ENCODE results near the gene LIPM.

The LIPM gene, protein sequence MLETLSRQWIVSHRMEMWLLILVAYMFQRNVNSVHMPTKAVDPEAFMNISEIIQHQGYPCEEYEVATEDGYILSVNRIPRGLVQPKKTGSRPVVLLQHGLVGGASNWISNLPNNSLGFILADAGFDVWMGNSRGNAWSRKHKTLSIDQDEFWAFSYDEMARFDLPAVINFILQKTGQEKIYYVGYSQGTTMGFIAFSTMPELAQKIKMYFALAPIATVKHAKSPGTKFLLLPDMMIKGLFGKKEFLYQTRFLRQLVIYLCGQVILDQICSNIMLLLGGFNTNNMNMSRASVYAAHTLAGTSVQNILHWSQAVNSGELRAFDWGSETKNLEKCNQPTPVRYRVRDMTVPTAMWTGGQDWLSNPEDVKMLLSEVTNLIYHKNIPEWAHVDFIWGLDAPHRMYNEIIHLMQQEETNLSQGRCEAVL

DNA sequence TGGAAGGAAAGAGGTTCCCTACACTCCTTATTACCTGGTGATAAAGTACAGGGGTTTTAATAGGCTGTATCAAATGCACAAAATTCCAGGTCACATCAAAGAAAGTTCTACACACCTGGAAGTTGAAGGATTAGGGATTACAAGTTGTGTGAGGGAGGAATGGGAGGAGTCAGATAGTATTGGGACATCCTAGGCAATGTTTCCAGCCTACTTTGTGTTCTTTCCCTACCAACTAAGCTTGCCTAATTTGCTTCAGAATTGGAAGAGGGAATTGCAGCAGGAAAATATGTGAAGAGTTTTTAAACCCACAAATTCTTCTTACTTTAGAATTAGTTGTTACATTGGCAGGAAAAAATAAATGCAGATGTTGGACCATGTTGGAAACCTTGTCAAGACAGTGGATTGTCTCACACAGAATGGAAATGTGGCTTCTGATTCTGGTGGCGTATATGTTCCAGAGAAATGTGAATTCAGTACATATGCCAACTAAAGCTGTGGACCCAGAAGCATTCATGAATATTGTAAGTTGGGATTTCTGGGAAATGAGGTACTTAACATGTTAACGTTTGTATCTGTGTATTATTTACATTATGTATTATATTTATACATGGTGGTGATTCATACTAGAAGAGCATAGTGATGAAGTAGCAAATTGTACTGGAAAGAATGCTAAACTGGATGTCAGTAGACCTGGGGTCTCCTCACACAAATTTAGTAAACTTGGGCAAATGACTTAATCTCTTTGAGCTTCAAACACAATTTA lies at the start of gene LIPM:
Gene LIPM, plus strand, starts transcription at position 208 of the 763 bp plus-strand sequence. Its CDS starts 167 bp downstream, at position 375.
- DNase-seq (ENCODE audit: low read depth in 3 of 3): no peak

DNA sequence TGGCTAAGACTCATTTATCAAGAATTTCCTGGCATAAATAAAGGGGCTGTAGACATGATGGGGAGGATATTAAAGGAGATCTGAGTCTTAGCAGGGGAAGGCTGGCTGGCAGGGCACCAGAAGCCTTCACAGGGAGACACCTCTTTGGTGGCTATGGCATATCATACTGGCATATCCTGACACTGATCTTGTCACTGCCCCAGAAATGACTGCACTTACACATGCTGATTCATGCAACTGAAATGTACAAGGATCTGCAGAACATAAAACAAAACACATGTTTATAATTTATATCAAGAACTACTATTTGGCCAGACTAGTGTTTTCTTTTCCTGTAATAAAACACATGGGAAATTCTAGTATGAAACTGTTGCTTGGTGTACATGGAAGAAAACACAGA lies 48.2 kb upstream of the LIPM start:
- no peak for DNase-seq (ENCODE audit: low read depth in 3 of 3)

DNA sequence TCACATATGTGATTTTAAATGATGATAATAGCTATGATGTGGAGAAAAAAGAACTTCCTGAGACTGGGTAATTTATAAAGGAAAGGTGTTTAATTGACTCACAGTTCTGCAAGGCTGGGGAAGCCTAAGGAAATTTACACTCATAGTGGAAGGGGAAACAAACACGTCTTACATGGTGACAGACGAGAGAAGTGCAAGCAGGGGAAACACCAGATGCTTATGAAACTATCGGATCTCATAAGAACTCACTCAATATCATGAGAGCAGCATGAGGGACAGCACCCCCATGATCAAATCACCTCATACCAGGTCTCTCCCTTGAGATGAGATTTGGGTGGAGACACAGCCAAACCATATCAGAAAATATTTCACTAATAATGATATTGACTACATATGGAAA lies 46.8 kb upstream of the LIPM start:
- peak; percentile 1 to 14 (median 12) for DNase-seq (ENCODE audit: low read depth in 3 of 3)

DNA sequence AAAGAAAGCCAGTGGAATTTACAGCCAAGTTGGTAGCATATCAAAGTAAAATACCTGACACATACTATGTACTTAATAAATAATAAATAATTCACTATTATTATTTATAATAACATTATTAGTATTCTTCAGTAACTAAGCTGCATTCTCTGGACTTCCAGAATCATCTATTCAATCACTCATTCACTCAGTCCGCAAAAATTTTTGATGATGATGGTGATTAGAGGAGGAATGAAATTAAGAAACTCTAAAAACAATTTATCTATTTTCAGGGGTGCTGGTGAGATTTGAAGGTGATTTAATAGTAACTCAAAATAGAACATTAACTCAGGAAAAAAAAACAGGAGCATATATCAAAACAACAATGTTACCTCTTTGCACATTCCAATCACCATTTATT lies 45.9 kb upstream of the LIPM start:
- DNase-seq (ENCODE audit: low read depth in 3 of 3): no peak

DNA sequence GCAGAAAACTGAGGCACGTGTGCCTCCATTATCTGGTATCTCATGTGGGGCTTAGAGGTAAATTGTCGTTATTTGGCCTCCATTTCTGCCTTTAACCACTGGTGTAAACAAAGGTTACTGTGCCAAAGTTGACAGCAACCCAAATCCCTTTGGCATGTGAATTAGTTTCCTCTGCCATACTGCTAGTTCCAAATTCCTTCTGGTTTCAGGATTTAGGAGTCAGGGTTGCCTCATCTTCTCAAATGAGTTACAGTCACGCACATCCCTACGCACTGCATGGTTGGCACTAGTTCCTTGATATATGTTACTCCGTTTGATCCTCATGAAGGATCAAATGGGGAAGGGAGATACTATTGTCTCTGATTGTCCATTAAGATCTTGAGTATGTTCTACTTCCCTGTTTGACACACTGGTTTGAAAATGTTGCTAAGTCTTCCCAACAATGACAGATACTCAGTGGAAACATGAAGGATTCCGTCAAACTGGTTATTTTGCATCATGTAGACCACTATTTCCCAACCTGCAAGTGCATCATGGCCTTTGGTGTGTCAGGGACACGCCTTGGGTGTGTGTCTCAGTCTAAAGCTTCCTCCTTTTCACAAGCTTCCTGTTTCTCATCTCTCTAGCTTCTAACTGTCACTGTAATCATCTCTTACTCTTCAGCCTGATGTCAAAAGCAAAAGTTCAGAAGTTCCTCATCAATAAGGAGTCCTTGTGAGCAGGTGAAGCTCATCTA lies 43.0 kb upstream of the LIPM start, which contains the start of gene LIPN:
Gene LIPN, plus strand, starts transcription at position 655 of the 736 bp plus-strand sequence. CDS start 1,386 bp downstream, outside the sequence.
- DNase-seq (ENCODE audit: low read depth in 3 of 3): no peak

DNA sequence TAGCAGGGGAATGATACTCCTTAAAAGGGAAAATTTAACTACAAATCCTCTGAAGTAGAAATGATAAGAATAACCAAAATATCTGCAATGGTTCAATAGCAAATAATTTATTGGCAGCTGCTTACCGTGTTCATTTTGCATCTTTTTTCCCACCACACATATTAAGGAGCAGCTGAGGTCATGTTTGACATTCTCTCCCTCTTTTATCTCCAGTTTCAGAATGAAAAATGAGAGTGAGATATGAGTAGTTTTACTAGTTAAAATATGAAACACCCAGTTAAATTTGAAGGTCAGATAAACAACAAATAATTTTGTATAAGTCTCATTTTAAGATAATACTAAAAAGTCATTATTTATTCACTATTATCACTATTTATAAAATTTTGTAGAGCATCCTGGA lies 39.6 kb upstream of the LIPM start:
- DNase-seq (ENCODE audit: low read depth in 3 of 3): no peak

DNA sequence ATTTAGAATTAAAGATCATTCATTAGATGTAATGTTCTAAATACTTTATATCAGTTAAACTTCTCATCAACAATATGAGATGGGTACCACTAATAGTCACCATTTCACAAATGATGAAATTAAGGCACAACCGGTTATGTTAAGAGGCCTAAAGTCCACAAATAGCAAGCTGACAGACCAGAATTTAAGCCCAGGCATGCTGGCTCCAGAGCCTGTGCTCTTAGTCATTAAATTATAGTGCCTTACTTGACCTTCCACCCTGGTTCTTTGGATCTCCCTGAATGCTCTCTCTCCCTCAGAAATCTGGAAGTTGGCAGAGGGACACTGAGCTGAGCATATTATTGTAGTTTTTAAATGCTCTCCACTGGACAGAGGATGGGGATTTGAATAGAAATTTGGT lies 39.1 kb upstream of the LIPM start:
- no peak for DNase-seq (ENCODE audit: low read depth in 3 of 3)

DNA sequence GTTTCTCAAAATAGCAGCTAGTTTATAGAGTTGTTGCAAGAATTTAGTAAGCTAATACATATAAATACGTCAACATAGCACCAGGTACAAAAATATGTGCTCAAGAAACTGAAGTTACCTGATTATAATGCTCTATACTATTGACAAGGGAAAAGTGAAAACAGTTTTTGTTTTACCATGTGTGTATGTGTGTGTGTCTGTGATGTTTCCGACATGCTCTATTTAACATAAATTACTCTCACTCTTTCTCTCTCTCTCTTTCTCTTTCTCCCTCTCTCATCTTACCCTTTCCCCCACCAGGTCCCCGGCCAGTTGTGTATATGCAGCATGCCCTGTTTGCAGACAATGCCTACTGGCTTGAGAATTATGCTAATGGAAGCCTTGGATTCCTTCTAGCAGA lies 38.4 kb upstream of the LIPM start:
- DNase-seq (ENCODE audit: low read depth in 3 of 3): no peak

DNA sequence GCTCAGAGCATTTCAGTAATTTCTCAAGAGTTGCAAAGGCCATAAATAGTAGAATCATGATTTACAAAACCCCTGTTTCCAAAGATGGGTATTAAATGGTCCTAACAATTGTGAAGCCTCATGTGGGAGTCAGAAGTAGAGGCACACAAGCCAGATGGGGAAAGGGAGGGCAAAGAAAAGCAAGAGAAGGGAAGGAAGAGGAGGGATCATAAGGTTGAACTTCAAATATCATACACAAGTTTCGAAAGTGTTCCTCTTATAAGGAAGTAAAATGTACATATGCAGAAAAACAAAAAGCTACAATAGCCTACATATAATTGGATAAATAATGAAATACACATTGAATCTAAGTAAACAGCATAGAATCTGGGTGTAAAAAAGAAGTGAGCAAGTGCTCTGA lies 36.7 kb upstream of the LIPM start:
- DNase-seq (ENCODE audit: low read depth in 3 of 3): no peak

DNA sequence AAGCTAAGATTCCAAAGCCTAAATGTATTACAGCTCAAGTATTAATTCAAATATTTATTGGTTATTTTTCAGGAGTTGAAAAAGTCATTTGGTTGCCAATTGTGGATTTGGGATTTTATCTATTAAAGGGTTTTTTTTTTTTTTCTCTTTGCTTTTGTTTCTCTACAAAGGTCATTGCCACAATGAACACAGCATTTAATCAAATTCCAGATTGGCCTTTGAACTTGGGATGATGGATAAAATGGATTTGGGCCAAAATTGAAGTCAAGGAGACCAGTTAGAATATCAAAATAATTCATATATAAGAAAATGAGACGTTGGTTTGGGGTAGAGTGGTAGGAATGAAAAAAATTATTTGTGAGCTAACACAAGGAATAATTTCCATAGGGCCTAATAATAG lies 33.1 kb upstream of the LIPM start:
- no peak for DNase-seq (ENCODE audit: low read depth in 3 of 3)

DNA sequence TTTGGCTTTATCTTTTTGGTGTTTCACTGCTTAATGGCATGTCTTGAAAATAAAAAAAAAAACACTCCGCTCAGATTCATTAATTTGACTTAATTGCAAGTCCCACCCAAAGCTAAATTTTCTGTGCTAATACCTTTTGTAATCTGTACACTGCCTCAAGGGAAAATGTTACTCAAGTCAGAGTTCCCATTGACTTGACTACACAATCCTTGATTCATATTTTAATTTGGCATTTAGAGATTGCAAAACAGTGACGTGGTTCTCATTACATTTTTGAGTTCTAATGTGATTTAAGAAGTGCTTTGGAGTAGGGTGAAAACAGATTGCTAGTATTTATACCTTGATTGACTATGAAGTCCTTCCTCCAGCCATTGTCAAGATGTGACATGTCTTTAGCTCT lies 21.3 kb upstream of the LIPM start:
- no peak for DNase-seq (ENCODE audit: low read depth in 3 of 3)

DNA sequence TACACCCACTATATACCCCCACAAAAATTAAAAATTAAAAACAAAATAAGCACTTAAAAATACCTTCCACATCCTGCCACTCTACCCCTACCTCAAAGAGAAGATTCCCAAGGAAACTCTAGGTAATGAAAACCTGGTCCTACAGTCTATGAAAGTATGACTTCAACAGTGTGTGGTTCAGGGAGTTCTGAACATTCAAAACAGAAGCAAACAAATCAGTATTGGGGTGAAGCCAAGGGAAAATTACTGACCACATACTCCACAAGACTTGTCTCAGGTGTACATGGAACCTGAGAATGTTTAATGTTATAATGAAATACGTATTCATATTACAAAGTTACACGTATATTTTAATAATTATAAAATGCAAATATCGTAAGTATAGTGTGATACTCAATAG lies 20.3 kb upstream of the LIPM start:
- DNase-seq (ENCODE audit: low read depth in 3 of 3): no peak

DNA sequence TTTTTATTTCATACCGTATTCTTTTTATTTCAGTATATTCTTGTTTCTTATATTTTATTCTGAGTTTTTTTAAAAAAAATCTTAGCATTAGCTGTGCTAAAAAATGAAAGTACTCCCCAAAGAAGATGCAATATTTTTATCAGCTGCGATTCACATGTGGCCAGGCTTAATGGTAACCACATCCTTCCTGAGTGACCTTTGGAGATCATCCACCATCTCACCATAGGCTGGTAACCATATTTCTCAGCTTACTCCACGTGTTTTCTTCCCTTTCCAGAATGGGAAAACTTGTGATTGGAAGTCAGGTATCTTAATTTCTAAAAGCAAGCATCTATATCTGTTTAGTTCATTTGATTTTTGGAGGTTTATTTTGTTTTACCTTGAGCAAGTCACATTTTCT lies 18.8 kb upstream of the LIPM start:
- no peak for DNase-seq (ENCODE audit: low read depth in 3 of 3)

DNA sequence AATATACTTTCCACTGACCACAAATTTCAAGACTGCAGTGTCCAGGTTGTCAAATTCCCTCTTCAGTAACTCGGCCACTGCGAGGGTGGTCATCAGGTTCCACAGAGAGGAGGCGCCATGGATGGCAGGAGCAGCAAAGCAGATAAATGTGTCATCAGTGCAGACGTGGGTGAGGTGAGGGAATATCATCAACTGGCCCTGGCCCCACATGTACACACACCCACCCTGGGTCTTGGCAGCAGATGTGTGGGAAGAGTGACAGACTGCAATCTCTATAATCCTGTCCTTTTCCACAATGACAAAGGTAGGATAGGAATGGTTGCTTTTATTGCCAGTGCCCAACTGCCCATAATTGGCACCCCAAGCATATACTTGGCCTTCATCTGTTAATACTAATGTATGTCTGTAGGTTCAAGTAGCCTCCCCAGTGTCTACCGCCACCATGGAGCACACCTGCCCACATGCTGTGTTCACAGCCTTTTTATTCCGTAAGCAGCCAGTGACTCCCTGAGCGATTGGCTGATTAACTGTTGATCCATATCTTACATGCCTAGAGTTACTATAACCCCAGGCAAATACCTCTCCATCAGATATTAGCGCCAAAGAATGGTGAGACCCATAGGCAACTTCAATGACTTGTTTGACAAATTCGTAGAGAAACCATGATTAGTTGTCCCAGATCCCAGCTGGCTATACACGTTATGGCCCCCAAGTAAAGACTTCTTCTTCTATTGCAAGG lies 16.3 kb upstream of the LIPM start:
- DNase-seq (ENCODE audit: low read depth in 3 of 3): no peak

DNA sequence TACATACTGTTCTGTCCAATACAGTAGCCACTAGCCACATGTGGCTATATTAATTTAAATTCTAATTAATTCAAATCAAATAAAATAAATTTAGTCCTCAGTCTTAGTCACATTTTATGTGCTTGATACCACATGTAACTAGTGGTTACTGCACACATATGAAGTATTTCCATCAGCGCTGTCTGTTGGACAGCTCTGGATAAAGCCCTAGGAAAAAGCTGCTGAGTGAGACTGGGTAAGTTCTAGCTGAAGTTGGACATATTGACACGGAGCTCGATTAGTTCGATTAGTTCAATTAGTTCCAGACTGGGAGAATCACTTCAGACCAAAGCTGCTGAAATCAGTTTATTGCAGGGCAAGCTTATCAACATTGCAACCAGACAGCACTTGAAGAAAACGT lies 15.1 kb upstream of the LIPM start:
- DNase-seq (ENCODE audit: low read depth in 3 of 3): no peak

DNA sequence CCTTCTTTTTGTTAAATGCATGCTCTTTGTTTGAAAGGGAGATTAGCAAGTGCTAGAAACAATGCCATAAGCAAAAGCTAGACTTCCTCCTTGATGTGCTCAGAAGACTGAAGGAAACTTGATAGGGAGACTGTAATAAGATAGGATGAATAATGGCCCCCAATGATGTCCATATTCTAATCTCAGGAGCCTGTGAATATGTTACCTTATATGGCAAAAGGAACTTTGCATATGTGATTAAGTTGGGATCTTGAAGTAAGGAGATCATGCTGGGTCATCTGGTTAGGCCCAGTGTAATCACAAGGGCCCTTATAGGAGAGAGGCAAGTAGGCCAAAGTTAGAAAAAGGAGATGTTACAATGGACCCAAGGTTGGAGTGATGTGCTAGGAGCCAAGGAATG lies 13.6 kb upstream of the LIPM start:
- DNase-seq (ENCODE audit: low read depth in 3 of 3): no peak

DNA sequence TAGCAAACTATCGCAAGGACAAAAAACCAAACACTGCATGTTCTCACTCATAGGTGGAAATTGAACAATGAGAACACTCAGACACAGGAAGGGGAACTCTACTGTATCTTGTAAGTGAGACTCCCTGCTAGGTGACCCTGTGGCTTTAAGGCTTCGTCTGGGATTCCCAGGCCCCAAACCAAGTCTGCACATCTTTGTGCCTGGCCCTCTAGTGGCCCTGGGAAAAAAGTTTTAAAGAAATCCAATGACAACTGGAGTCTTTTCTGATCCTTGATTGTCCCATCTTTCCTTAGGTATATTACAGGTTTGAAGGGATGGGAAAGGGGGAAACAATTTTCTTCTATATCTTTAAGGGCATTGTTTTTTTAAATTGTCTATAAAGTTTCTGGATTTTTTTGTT lies 10.6 kb upstream of the LIPM start:
- DNase-seq (ENCODE audit: low read depth in 3 of 3): no peak

DNA sequence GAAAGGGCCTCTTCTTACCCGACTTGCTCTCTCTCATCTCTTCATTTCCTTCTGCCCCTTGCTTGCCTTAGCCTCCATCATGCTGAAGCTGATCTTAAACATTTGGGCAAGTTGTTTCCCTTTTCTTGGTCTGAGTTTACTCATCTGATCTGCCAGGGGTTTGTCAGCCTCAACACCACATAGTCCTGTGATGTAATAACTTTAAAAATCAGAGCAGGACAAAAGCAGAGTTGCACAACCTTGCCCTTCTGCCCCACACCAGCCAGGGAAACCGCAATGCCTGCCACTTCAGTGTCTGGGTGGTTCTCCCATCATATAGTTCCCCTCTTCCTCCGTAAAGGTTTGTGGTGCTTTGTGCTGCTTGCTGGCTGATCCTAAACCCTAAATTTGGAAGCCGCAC lies 9.9 kb upstream of the LIPM start:
- DNase-seq (ENCODE audit: low read depth in 3 of 3): no peak

DNA sequence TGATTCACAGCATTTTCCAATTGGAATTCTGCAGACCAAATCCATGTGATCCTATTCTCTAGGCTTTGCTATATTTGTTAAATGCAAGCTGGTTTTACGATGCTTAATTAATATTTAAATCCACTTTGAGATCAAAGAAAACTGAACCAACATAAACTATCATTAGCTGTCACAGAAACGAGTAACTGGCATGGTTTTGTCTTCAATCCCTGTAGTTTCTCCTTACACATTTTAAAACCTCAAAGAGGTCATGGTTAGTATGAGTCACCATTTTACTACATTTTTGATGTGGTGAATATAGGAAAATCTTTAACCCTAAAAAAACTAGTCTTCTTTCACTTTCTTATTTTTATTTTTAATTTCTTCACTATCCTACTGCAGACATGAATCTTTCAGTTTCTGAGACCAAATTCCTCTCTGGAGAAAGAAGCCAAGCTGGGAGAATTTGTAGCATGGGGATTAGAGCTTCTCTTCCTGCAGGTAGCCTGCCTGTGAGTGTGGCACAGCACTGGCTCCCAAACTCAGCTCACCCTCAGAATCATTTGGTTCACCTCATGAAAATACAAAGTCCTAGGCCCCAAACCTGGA lies 8.7 kb upstream of the LIPM start:
- no peak for DNase-seq (ENCODE audit: low read depth in 3 of 3)

DNA sequence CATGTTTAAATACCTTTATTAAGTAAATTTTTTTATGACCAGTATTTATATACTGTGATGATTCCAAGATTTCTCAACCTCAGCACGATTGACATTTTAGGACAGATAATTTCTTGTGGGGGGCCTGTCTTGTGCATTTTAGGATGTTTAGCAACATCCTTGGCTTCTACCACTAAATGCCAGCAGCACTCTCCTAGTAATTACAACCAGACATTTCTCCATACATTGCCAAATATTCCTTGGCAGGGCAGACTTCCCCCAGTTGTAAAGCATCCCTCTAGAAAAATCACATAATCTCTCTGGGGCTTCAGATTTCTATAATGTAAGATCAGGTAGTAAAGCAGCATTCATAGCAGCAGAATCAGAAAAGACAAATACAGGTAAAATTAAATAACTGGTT lies 7.8 kb upstream of the LIPM start:
- DNase-seq (ENCODE audit: low read depth in 3 of 3): no peak
